GM12891 (cell line): ENCODE measurements around the gene ROR1.

Source experiments
- POLR2A ChIP-seq: IDR thresholded peaks from 2 replicates; pipeline ENCODE4 v1.6.1; 2011; ENCODE audit warnings: low read depth, low read length, control low read depth
- POLR2AphosphoS5 ChIP-seq: IDR thresholded peaks from 2 replicates; pipeline ENCODE4 v1.6.1; 2011; ENCODE audit warnings: low read depth, low read length, control low read depth

GRCh38 chr1:64072089-64072793, 298.4 kb downstream of the ROR1 start:
- no peak for TF ChIP-seq POLR2AphosphoS5
- TF ChIP-seq POLR2A: no peak
